ENCODE results near the gene ZFP28.

GRCh38 chr19:56594446-56594782 is 55.7 kb downstream of the ZFP28 start:
- TF ChIP-seq CTCF (optimal IDR thresholded peaks at IDR 0.05 in 1 of 3, IDR thresholded peaks at IDR 0.05 in 1 of 3, conservative IDR thresholded peaks at IDR 0.05 in 1 of 3; ENCODE audit: extremely low read depth in 1 of 3, insufficient read depth in 2 of 3, low read length in 3 of 3) (no peak), EZH2 (IDR thresholded peaks at IDR 0.05; ENCODE audit: low read length) (no peak)

Data from keratinocyte (primary cell).